Stomach (tissue), 4 donors: ENCODE measurements around the gene PRPS1.

Experiments
- CTCF ChIP-seq, 7 experiments: fragments of 450-650 bp in 4 of 7; fragments of 200-600 bp in 3 of 7; sonication (generic) in 3 of 7; IDR thresholded peaks; one replicate each; pipeline ENCODE4 v1.5.1; 2016 to 2019; ENCODE audit warnings: antibody characterized with exemption in 7 of 7, control low read depth in 2 of 7, mild to moderate bottlenecking in 1 of 7
- POLR2A ChIP-seq, 4 donors: fragments of 450-650 bp; IDR thresholded peaks; one replicate each; pipeline ENCODE4 v1.6.1; 2016; ENCODE audit warnings: antibody characterized with exemption in 4 of 4, control low read depth in 2 of 4, mild to moderate bottlenecking in 1 of 4, moderate library complexity in 1 of 4

DNA sequence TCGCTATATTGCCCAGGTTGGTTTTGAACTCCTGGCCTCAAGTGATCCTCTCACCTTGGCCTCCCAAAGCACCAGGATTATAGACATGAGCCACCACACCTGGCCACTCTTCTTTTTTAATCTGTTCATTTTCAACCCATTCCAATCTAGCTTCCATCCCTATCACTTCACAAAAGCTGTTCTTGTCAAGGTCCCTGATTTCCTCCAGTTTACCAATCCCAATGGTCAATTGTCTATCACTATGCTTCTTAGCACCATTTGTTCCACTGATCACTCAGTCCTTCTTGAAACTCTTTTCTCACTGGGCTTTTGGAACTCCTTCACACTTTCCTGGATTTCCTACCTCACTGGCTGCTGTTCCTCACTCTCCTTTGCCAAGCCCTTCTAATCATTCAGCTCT, 38.6 kb downstream of the PRPS1 start:
- no peak for TF ChIP-seq CTCF (IDR thresholded peaks at IDR 0.05)
- TF ChIP-seq POLR2A (IDR thresholded peaks at IDR 0.05), result no peak
